Hepatocyte (in vitro differentiated cells): ENCODE data around the gene FGF19. TPM values are rescaled to one million over a fixed set of nuclear protein-coding genes. Genes with fewer than 3 reads are reported as not detected.

Experiments used
- DNase-seq: peaks from one replicate; pipeline ENCODE4 v3.0.0-alpha.2; 2016; ENCODE audit warnings: low spot score
- H2AFZ ChIP-seq: fragments of 200-600 bp; sonication (generic); 2 replicates; pipeline ENCODE4 v1.6.0; 2016; ENCODE audit warnings: antibody characterized with exemption, mild to moderate bottlenecking
- H3K27ac ChIP-seq: fragments of 200-600 bp; sonication (generic); 2 replicates; pipeline ENCODE4 v1.5.1; 2016; ENCODE audit warnings: mild to moderate bottlenecking
- H3K27me3 ChIP-seq: fragments of 200-600 bp; sonication (generic); 2 replicates; pipeline ENCODE4 v1.6.1; 2016
- H3K36me3 ChIP-seq: fragments of 200-600 bp; sonication (generic); replicated peaks from 2 replicates; pipeline ENCODE4 v1.5.1; 2016; ENCODE audit warnings: low read depth; ENCODE audit not compliant: insufficient read depth
- H3K4me1 ChIP-seq: fragments of 200-600 bp; sonication (generic); 2 replicates; pipeline ENCODE4 v1.5.1; 2016; ENCODE audit warnings: mild to moderate bottlenecking, moderate library complexity; ENCODE audit not compliant: insufficient read depth
- H3K4me2 ChIP-seq: fragments of 200-600 bp; sonication (generic); 2 replicates; pipeline ENCODE4 v1.6.0; 2016
- H3K4me3 ChIP-seq: fragments of 200-600 bp; sonication (generic); 2 replicates; pipeline ENCODE4 v1.5.1; 2016; ENCODE audit warnings: mild to moderate bottlenecking
- H3K79me2 ChIP-seq: fragments of 200-600 bp; sonication (generic); 2 replicates; pipeline ENCODE4 v1.6.0; 2017; ENCODE audit warnings: mild to moderate bottlenecking
- H3K9me2 ChIP-seq: fragments of 200-600 bp; sonication (generic); replicated peaks from 2 replicates; pipeline ENCODE4 v1.6.0; 2017; ENCODE audit warnings: mild to moderate bottlenecking; ENCODE audit not compliant: insufficient read depth
- H3K9me3 ChIP-seq: fragments of 200-600 bp; sonication (generic); 2 replicates; pipeline ENCODE4 v1.5.1; 2016; ENCODE audit warnings: low read depth, mild to moderate bottlenecking
- H4K20me1 ChIP-seq: fragments of 200-600 bp; sonication (generic); 2 replicates; pipeline ENCODE4 v1.6.0; 2016; ENCODE audit warnings: mild to moderate bottlenecking; ENCODE audit not compliant: insufficient read depth, poor library complexity, severe bottlenecking
- CTCF ChIP-seq: fragments of 200-600 bp; sonication (generic); IDR thresholded peaks from 2 replicates; pipeline ENCODE4 v1.5.1; 2016; ENCODE audit warnings: antibody characterized with exemption, mild to moderate bottlenecking; ENCODE audit not compliant: poor library complexity
- EZH2 ChIP-seq: fragments of 200-600 bp; sonication (generic); IDR thresholded peaks from 2 replicates; pipeline ENCODE4 v1.6.1; 2016; ENCODE audit warnings: antibody characterized with exemption, mild to moderate bottlenecking, borderline replicate concordance
- EZH2phosphoT487 ChIP-seq: fragments of 200-600 bp; sonication (generic); IDR thresholded peaks from one replicate; pipeline ENCODE4 v1.6.1; 2018; ENCODE audit warnings: antibody characterized with exemption, mild to moderate bottlenecking, low read depth, moderate library complexity; ENCODE audit not compliant: unreplicated experiment, severe bottlenecking
- WGBS: methylation state at CpG from one replicate; pipeline ENCODE4 v1.1.6; 2016; ENCODE audit warnings: low lambda C conversion rate; ENCODE audit errors: missing lambda C conversion rate; 5-methylcytosine and 5-hydroxymethylcytosine counted together
- polyA plus RNA-seq: library from polyadenylated mRNA; unstranded; fragments of >200 nt; fragmentation: Nextera tagmentation; extraction: Ambion mirVana; gene quantifications from 2 replicates; pipeline ENCODE4 v1.2.1, GENCODE V29; 2016
- total RNA-seq: library from RNA; depleted of rRNA; stranded (reverse); fragments of >200 nt; gene quantifications from 2 replicates; pipeline ENCODE4 v1.2.3, GENCODE V29; 2014

Gene FGF19
- total and polyA plus RNA-seq, 2 experiments from 2014 or later, result 1.0 TPM; not detected in 1

- 95% methylated on average over 7 of the region's 8 CpGs for WGBS
- Histone ChIP-seq H3K36me3 (no peaks in the 10 kb centered on the region), H4K20me1 (no peaks in the 10 kb centered on the region), H3K4me1 (peaks cover 5% of the 10 kb centered on the region), H3K27ac (no peak overlapping the region), H3K79me2 (peaks cover 1% of the 10 kb centered on the region), H3K9me2 (no peaks in the 10 kb centered on the region), H2AFZ (no peak overlapping the region), H3K4me3 (no peak overlapping the region), H3K27me3 (no peaks in the 10 kb centered on the region), H3K9me3 (no peaks in the 10 kb centered on the region), H3K4me2 (no peak overlapping the region)
- DNase-seq, result no peak
- no peak for TF ChIP-seq EZH2phosphoT487
- no peak for TF ChIP-seq CTCF
- TF ChIP-seq EZH2, result no peak
Measured at GRCh38 chr11:69664901-69665300, 38.9 kb downstream of the FGF19 start.

DNA sequence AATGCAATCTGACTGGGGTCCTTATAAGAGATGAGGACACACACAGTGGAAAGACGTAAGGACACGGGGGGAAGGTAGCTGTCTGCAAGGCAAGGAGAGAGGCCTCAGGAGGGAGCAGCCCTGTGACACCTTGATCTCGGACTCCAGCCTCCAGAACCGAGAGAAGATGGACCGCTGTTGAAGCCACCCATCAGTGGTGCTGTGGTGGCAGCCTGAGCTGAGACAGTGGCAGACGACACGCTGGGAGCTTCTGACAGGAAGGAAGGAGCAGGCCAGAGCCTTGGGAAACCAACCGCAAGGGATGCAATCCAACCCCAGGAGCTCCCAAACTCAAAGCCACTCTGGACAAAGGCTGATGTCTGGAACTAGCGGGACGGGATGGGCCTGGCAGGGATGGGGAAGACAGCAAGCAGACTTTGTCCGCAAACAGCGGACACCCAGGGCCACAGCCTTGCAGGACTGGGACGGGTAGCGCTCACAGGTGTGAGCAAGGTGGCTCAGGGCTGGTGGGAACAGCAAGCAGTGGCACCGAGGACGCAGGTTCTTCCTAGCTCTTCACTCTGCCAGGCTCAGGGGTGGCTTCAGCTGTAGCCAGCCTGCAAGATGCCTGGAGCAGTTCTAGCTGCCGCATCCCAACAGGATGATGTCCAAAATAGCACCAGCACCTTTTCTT, 39.6 kb downstream of the FGF19 start:
- Histone ChIP-seq H3K9me3 (no peaks in the 10 kb centered on the region), H3K27me3 (no peaks in the 10 kb centered on the region), H3K9me2 (no peaks in the 10 kb centered on the region), H3K4me1 (peaks cover 5% of the 10 kb centered on the region), H4K20me1 (no peaks in the 10 kb centered on the region), H2AFZ (no peak overlapping the region), H3K79me2 (no peaks in the 10 kb centered on the region), H3K4me2 (no peak overlapping the region), H3K36me3 (no peaks in the 10 kb centered on the region), H3K27ac (no peak overlapping the region), H3K4me3 (no peak overlapping the region)
- no peak for DNase-seq
- 97% methylated on average over 17 of the region's 17 CpGs for WGBS
- TF ChIP-seq EZH2, result no peak
- TF ChIP-seq EZH2phosphoT487, result no peak
- TF ChIP-seq CTCF, result no peak

DNA sequence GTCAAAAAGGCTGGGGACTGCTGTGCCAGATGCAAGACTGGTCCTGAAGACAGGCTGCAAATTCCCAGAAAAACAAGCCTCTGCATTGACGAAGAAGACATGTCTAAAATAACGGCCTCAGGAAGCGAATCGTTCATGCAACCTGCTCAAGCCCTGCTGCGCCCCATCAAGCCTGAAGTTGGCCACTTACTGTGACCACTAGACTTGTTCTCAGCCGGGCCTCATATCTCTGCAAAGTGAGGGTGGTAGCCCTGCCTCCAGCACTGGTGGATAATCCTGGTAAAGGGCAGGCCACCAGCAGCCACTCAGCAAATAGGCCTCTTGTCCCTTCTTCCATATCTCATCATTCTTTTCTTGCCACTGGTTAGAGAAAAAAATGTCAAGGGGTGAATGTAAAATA, 40.5 kb downstream of the FGF19 start:
- no peaks in the 10 kb centered on the region for H3K79me2 ChIP-seq
- no peaks in the 10 kb centered on the region for H3K27me3 ChIP-seq
- no peak overlapping the region for H3K27ac ChIP-seq
- H3K9me3 ChIP-seq, result no peaks in the 10 kb centered on the region
- H3K4me2 ChIP-seq, result no peak overlapping the region
- H3K4me1 ChIP-seq, result peaks cover 10% of the 10 kb centered on the region
- H3K4me3 ChIP-seq, result no peak overlapping the region
- H2AFZ ChIP-seq, result no peak overlapping the region
- TF ChIP-seq CTCF (no peak), EZH2 (no peak), EZH2phosphoT487 (no peak)
- WGBS, result 92% methylated on average over 6 of the region's 6 CpGs
- no peaks in the 10 kb centered on the region for H3K36me3 ChIP-seq
- no peak for DNase-seq
- no peaks in the 10 kb centered on the region for H4K20me1 ChIP-seq
- H3K9me2 ChIP-seq, result no peaks in the 10 kb centered on the region
